AG09309 (cell line): ENCODE results near the gene SERPINB13.
"Not testable (repeated sequence)": the region's sequence is repeated elsewhere in the genome, so short reads cannot be mapped to it uniquely, and the experiment has no call there.

Experiments used
- DNase-seq: peaks from one replicate; pipeline ENCODE4 v3.0.0-alpha.2; 2010; ENCODE audit warnings: low read depth
- H3K4me3 ChIP-seq: 2 replicates; pipeline ENCODE4 v1.5.1; 2011; ENCODE audit warnings: mild to moderate bottlenecking, low read depth, low read length, moderate library complexity; ENCODE audit not compliant: control insufficient read depth
- TF ChIP-seq, protein P1 (sequence below): IDR thresholded peaks from 2 replicates; pipeline ENCODE4 v1.5.1; 2011; ENCODE audit warnings: mild to moderate bottlenecking, low read depth, low read length, inconsistent platforms; ENCODE audit not compliant: insufficient read depth, control insufficient read depth; ENCODE audit errors: missing control alignments

Gene SERPINB13

DNA sequence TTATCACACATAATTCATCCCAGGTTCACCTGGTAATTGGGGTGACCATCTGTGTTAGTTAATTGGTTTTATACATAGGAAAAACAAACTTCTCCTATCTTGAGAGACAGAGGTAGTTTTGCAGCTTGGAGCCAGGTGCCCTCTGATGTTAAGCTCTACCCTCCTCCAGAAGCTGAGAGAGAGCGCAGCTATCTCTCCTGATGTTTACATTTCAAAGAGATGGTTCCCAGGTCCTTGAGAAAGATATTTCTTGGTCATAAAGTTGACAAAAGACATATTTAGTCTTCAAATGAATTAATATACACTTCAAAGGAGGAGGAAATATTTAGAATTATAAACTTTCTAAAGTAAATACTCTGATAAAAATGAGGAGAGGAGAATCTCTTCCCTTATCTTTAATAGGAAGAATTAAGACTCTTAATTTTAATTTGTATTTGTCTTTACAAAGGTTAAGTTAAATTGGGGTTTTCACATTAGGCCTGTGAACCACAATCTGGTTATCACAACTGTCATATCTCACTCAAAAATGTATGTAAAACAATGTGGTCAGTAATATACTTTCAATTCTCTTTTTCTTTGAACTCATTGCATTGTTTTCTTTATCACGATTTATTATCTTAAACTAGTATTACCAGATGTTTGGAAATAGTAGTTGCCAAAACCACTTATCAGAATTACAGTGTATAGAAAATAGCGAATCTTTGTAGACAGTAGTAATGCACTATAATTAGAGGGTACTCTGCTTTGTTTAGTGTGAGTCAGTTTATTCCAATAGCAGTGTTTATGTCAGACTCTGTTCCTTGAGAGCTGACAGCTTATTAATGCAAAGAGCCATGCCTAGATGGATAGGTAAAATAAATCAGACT lies 30.1 kb downstream of the SERPINB13 start:
- no peak overlapping the region for H3K4me3 ChIP-seq
- TF ChIP-seq, protein P1, sequence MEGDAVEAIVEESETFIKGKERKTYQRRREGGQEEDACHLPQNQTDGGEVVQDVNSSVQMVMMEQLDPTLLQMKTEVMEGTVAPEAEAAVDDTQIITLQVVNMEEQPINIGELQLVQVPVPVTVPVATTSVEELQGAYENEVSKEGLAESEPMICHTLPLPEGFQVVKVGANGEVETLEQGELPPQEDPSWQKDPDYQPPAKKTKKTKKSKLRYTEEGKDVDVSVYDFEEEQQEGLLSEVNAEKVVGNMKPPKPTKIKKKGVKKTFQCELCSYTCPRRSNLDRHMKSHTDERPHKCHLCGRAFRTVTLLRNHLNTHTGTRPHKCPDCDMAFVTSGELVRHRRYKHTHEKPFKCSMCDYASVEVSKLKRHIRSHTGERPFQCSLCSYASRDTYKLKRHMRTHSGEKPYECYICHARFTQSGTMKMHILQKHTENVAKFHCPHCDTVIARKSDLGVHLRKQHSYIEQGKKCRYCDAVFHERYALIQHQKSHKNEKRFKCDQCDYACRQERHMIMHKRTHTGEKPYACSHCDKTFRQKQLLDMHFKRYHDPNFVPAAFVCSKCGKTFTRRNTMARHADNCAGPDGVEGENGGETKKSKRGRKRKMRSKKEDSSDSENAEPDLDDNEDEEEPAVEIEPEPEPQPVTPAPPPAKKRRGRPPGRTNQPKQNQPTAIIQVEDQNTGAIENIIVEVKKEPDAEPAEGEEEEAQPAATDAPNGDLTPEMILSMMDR, result no peak
- DNase-seq, result no peak

GRCh38 chr18:63617915-63618234 lies 30.7 kb downstream of the SERPINB13 start:
- no peak for DNase-seq
- no peak overlapping the region for H3K4me3 ChIP-seq
- TF ChIP-seq, protein P1, result no peak

DNA sequence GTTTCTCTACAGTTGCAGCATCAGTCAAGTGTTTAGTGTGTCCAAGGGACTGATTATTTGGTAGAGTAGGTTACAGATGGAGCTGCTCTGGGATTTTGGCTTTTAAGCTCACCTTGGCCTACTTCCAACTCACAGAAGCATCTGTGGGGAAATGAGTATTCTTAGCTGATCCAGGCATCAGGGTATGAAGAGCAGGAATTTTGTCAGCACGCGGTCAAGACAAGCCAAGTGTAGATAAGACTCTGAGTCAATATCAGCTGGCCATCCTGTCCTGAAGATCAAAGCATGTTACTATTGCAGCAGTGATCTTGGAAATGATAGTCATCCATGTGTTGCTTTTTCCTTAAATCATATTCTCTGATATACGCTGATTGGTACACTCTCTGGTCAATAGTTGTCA lies 32.5 kb downstream of the SERPINB13 start:
- no peak for DNase-seq

DNA sequence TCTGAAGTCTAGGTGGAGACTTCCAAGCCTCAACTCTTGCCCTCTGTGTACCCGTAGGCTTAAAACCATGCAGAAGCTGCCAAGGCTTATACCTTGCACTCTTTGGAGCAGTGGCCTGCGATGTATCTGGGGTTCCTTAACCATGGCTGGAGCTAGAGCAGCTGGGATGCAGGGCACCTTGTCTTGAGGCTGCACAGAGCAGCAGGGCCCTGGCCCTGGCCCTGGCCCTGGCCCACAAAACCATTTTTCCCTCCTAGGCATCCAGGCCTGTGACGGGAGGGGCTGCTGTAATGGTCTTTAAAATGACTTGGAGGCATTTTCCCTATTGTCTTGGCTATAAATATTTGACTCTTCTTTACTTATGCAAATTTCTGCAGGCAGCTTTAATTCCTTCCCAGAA lies 37.7 kb downstream of the SERPINB13 start:
- DNase-seq, result no peak
- TF ChIP-seq, protein P1, result no peak
- H3K4me3 ChIP-seq, result no peak overlapping the region

More for the DNA sequence above, 32.5 kb downstream of the SERPINB13 start:
- TF ChIP-seq, protein P1, result no peak
- no peak overlapping the region for H3K4me3 ChIP-seq

DNA sequence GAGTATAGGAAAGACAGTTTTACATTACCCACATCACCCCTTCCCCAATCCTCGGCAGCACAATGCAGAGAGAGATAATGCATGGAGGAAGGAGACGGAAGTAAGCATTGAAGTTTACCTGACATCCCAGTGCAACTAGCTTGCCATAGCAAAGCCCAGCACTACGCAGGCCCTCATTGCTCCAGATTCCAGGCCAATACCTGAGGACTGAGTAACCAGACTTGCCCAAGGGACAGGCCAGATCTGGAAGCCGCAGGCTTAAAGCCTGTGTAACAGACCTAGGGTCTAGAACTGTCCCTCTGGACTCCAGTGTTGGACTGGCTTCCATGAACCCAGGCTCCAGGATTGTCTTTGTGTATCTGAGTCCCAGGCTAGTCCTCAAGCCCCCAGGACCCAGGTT lies 39.3 kb downstream of the SERPINB13 start:
- DNase-seq, result no peak
- H3K4me3 ChIP-seq, result no peak overlapping the region
- TF ChIP-seq, protein P1, result no peak

DNA sequence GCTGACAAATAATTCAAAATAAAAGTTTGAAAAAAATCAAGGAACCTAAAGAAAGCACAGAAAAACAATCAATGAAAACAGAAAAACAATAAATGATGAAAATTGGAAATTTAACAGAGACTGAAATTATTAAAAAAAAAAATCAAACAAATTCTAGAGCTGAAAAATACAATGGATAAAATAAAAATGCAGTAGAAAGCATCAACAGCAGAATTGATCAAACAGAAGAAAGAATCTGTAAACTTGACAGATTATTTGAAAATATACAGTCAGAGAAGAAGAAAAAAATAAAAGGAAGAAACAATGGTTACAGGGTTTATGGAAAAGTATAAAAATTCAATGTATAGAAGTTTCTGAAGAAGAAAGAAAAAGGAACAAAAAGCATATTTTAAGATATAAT lies 40.7 kb downstream of the SERPINB13 start:
- TF ChIP-seq, protein P1, result no peak
- no peak for DNase-seq
- H3K4me3 ChIP-seq, result no peak overlapping the region

GRCh38 chr18:63637703-63638102 lies 50.6 kb downstream of the SERPINB13 start:
- DNase-seq, result no peak
- H3K4me3 ChIP-seq, result no peak overlapping the region
- TF ChIP-seq, protein P1, result no peak

DNA sequence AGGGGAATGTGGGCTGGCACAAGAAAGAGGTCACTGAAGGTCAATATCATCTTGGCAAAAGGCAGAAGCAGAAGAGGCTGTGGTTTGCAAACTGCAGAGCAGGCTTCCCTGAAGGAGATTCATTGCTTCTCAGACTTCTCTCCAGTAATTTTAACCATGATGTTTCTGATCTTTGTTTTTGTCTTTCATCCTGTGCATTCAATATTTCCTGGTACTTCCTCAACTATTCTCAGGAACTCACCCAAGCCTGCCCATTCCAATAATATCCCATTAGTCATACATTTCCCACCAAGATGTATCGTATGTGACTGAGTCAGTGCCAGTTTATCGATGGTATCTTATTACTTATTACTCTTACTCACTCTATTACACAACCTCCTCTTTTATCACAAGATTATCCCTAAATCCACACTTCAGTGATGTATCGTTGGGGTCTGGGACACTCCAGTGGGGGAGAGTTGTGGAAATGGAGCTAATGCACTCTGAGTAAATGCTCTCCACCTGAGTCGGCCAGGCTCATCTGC lies 54.1 kb downstream of the SERPINB13 start:
- DNase-seq, H3K4me3 ChIP-seq: not testable (repeated sequence)

- DNase-seq, H3K4me3 ChIP-seq: not testable (repeated sequence)
Measured at GRCh38 chr18:63642668-63643356, 55.7 kb downstream of the SERPINB13 start.

GRCh38 chr18:63644142-63644541 lies 57.0 kb downstream of the SERPINB13 start, which contains the start of gene SERPINB4:
Gene SERPINB4 (minus strand): TSS chr18:63644256. CDS start chr18:63643577, 679 bp downstream.
- DNase-seq, H3K4me3 ChIP-seq: not testable (repeated sequence)
